ENCODE measurements around the gene PPP1R3C. TPM values are rescaled to one million over a fixed set of nuclear protein-coding genes. Genes with fewer than 3 reads are reported as not detected.

Gene PPP1R3C
- total and polyA plus RNA-seq, 2 donors (not counting 3 experiments of a cell fraction or from before 2014, with no cell fraction given), result 1.6 to 2.0 TPM

- CTCF ChIA-PET, result no interaction called here
- no peaks in the 10 kb centered on the region for H4K20me1 ChIP-seq (replicated peaks; ENCODE audit: control insufficient read depth, extremely low read depth, insufficient read depth, low read length)
- H3K79me2 ChIP-seq (ENCODE audit: control insufficient read depth, insufficient read depth, low read length), result no peaks in the 10 kb centered on the region
Observed at GRCh38 chr10:91624633-91625032, 8.2 kb downstream of the PPP1R3C start.

More at GRCh38 chr10:91624633-91625032, 8.2 kb downstream of the PPP1R3C start:
- FAIRE-seq (no peak), DNase-seq (ENCODE audit: low read depth, low spot score) (no peak)
- H3K4me1 ChIP-seq (ENCODE audit: control insufficient read depth, extremely low read depth, insufficient read depth, low read length), result no peaks in the 10 kb centered on the region
- no peaks in the 10 kb centered on the region for H3K9me3 ChIP-seq (replicated peaks; ENCODE audit: control insufficient read depth, insufficient read depth, low read length)
- H3K36me3 ChIP-seq (ENCODE audit: control insufficient read depth in 2 of 2, extremely low read depth in 1 of 2, insufficient read depth in 2 of 2, low read length in 2 of 2), result no peaks in the 10 kb centered on the region
- no peak overlapping the region for H3K9ac ChIP-seq (replicated peaks; ENCODE audit: extremely low read depth, insufficient read depth, low read length)
- no peak overlapping the region for H3K27ac ChIP-seq (ENCODE audit: insufficient read depth, low read depth, low read length)
- POLR2A ChIA-PET, result no interaction called here
- H3K4me3 ChIP-seq (replicated peaks in 1 of 3; ENCODE audit: insufficient read depth in 1 of 3, low read depth in 1 of 3, low read length in 3 of 3), result no peak overlapping the region
- dilution Hi-C loops (cut with MboI; ENCODE audit: extremely low pct_ligation_motif_present, low sequenced_read_pairs), result no loop called here
- TF ChIP-seq FOS (IDR thresholded peaks at IDR 0.05; ENCODE audit: borderline replicate concordance, insufficient read depth, low read length) (no peak), POLR2AphosphoS5 (IDR thresholded peaks at IDR 0.05; ENCODE audit: insufficient read depth, low read depth, low read length) (no peak), EZH2 (IDR thresholded peaks at IDR 0.05; ENCODE audit: borderline replicate concordance, low read depth, low read length, severe bottlenecking) (no peak), POLR2A (IDR thresholded peaks at IDR 0.05; ENCODE audit: low read depth, low read length) (no peak), MYC (IDR thresholded peaks at IDR 0.05; ENCODE audit: low read depth, low read length) (no peak), MAX (IDR thresholded peaks at IDR 0.05; ENCODE audit: insufficient read depth, insufficient read length) (no peak), JUN (IDR thresholded peaks at IDR 0.05; ENCODE audit: borderline replicate concordance, insufficient read depth, insufficient read length, low read depth) (no peak), CTCF (IDR thresholded peaks at IDR 0.05; ENCODE audit: extremely low read depth in 1 of 2, insufficient read depth in 1 of 2, low read depth in 1 of 2, low read length in 2 of 2) (no peak), GATA2 (IDR thresholded peaks at IDR 0.05; ENCODE audit: insufficient read depth, insufficient read length, low read depth, low read length) (no peak)
- no TSS peak for BruUV-seq (replicated peaks)
- H2AFZ ChIP-seq (ENCODE audit: low read depth, low read length), result no peak overlapping the region
- H3K9me1 ChIP-seq (replicated peaks; ENCODE audit: control insufficient read depth, extremely low read depth, insufficient read depth, low read length), result no peaks in the 10 kb centered on the region
- intact Hi-C loops (cut with micrococcal nuclease), result no loop called here
- no peak overlapping the region for H3K4me2 ChIP-seq (ENCODE audit: insufficient read depth, low read length)
- H3K27me3 ChIP-seq (ENCODE audit: control insufficient read depth in 2 of 2, insufficient read depth in 2 of 2, low read length in 2 of 2), result no peaks in the 10 kb centered on the region

All from endothelial cell of umbilical vein (primary cell).